Smooth muscle cell (in vitro differentiated cells): ENCODE data around the gene DLGAP1. TPM values are rescaled to one million over a fixed set of nuclear protein-coding genes. Genes with fewer than 3 reads are reported as not detected.
"Not testable (repeated sequence)": the region's sequence is repeated elsewhere in the genome, so short reads cannot be mapped to it uniquely, and the experiment has no call there.

Source experiments
- DNase-seq: peaks from one replicate; lab custom pipeline; 2025; ENCODE audit not compliant: unreplicated experiment; lab: John Stamatoyannopoulos, UW
- H2AFZ ChIP-seq: fragments of 200-600 bp; sonication (generic); 2 replicates; pipeline ENCODE4 v1.6.0; 2016; ENCODE audit warnings: antibody characterized with exemption, low read depth, mild to moderate bottlenecking
- H3F3A ChIP-seq: fragments of 200-600 bp; sonication (generic); 2 replicates; pipeline ENCODE4 v1.6.0; 2017; ENCODE audit warnings: antibody characterized with exemption, low read depth
- H3K27ac ChIP-seq: fragments of 200-600 bp; sonication (generic); 2 replicates; pipeline ENCODE4 v1.5.1; 2016; ENCODE audit warnings: low read depth, mild to moderate bottlenecking
- H3K27me3 ChIP-seq: fragments of 200-600 bp; sonication (generic); 2 replicates; pipeline ENCODE4 v1.6.1; 2016; ENCODE audit warnings: low read depth, mild to moderate bottlenecking
- H3K36me3 ChIP-seq: fragments of 200-600 bp; sonication (generic); 2 replicates; pipeline ENCODE4 v1.5.1; 2016; ENCODE audit warnings: low read depth
- H3K4me1 ChIP-seq: fragments of 200-600 bp; sonication (generic); 2 replicates; pipeline ENCODE4 v1.5.1; 2016; ENCODE audit warnings: low read depth
- H3K4me2 ChIP-seq: fragments of 200-600 bp; sonication (generic); 2 replicates; pipeline ENCODE4 v1.6.0; 2016; ENCODE audit warnings: mild to moderate bottlenecking
- H3K4me3 ChIP-seq: fragments of 200-600 bp; sonication (generic); 2 replicates; pipeline ENCODE4 v1.5.1; 2016; ENCODE audit warnings: mild to moderate bottlenecking
- H3K79me2 ChIP-seq: fragments of 200-600 bp; sonication (generic); 2 replicates; pipeline ENCODE4 v1.6.0; 2016; ENCODE audit warnings: low read depth, mild to moderate bottlenecking
- H3K9ac ChIP-seq: fragments of 200-600 bp; sonication (generic); 2 replicates; pipeline ENCODE4 v1.6.0; 2016; ENCODE audit warnings: low read depth
- H3K9me3 ChIP-seq: fragments of 200-600 bp; sonication (generic); replicated peaks from 2 replicates; pipeline ENCODE4 v1.5.1; 2016; ENCODE audit warnings: low read depth
- H4K20me1 ChIP-seq: fragments of 200-600 bp; sonication (generic); 2 replicates; pipeline ENCODE4 v1.6.0; 2016; ENCODE audit warnings: low read depth
- WGBS: methylation state at CpG from one replicate; pipeline ENCODE4 v1.1.7; 2016; ENCODE audit warnings: low lambda C conversion rate; 5-methylcytosine and 5-hydroxymethylcytosine counted together
- polyA plus RNA-seq: library from polyadenylated mRNA; unstranded; fragments of >200 nt; fragmentation: Nextera tagmentation; extraction: Ambion mirVana; gene quantifications from 2 replicates; pipeline ENCODE4 v1.2.1, GENCODE V29; 2016
- total RNA-seq: library from RNA; depleted of rRNA; stranded (reverse); fragments of >200 nt; gene quantifications from 2 replicates; pipeline ENCODE4 v1.2.3, GENCODE V29; 2014
- TF ChIP-seq, protein P1 (sequence below): fragments of 200-600 bp; sonication (generic); IDR thresholded peaks from 2 replicates; pipeline ENCODE4 v1.5.1; 2017; ENCODE audit warnings: borderline replicate concordance, mild to moderate bottlenecking, antibody characterized with exemption; ENCODE audit not compliant: insufficient read depth, poor library complexity, severe bottlenecking

The DLGAP1 gene
- total and polyA plus RNA-seq, 2 experiments from 2014 or later = 2.6 to 11.3 TPM

DNA sequence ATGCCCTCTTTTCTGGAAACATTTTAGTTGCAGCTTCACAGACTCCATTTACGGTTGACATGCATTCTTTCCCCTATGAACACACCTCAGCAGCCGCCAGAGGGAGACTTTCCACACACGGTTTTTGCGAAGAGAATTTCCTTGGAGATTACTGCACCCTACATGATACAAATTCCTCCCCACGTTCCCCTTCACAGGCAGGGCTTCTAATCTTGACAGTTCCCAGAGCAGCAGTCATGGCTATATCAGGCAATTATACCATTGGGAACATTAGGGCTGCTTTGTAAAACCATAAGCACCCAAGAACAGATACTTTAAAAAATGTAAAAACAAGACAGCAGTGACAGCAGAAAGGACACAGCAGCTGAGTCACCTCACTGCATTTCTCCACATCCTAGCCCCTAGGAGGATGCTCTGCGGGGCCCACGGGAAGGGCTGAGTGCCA lies 751.4 kb downstream of the DLGAP1 start:
- Histone ChIP-seq H3K4me2 (peak overlapping the region; percentile 34), H3K27me3 (no peaks in the 10 kb centered on the region), H4K20me1 (no peaks in the 10 kb centered on the region), H3K27ac (peak overlapping the region; percentile 69), H3K4me3 (no peak overlapping the region), H3K9ac (no peak overlapping the region), H3K4me1 (peaks cover 16% of the 10 kb centered on the region), H3K36me3 (no peaks in the 10 kb centered on the region), H2AFZ (peak overlapping the region; percentile 59), H3F3A (peaks cover 14% of the 10 kb centered on the region), H3K79me2 (no peaks in the 10 kb centered on the region), H3K9me3 (no peaks in the 10 kb centered on the region)
- DNase-seq = peak; percentile 38
- TF ChIP-seq, protein P1, sequence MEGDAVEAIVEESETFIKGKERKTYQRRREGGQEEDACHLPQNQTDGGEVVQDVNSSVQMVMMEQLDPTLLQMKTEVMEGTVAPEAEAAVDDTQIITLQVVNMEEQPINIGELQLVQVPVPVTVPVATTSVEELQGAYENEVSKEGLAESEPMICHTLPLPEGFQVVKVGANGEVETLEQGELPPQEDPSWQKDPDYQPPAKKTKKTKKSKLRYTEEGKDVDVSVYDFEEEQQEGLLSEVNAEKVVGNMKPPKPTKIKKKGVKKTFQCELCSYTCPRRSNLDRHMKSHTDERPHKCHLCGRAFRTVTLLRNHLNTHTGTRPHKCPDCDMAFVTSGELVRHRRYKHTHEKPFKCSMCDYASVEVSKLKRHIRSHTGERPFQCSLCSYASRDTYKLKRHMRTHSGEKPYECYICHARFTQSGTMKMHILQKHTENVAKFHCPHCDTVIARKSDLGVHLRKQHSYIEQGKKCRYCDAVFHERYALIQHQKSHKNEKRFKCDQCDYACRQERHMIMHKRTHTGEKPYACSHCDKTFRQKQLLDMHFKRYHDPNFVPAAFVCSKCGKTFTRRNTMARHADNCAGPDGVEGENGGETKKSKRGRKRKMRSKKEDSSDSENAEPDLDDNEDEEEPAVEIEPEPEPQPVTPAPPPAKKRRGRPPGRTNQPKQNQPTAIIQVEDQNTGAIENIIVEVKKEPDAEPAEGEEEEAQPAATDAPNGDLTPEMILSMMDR = peak; percentile 70
- 3% methylated on average over 7 of the region's 7 CpGs for WGBS

DNA sequence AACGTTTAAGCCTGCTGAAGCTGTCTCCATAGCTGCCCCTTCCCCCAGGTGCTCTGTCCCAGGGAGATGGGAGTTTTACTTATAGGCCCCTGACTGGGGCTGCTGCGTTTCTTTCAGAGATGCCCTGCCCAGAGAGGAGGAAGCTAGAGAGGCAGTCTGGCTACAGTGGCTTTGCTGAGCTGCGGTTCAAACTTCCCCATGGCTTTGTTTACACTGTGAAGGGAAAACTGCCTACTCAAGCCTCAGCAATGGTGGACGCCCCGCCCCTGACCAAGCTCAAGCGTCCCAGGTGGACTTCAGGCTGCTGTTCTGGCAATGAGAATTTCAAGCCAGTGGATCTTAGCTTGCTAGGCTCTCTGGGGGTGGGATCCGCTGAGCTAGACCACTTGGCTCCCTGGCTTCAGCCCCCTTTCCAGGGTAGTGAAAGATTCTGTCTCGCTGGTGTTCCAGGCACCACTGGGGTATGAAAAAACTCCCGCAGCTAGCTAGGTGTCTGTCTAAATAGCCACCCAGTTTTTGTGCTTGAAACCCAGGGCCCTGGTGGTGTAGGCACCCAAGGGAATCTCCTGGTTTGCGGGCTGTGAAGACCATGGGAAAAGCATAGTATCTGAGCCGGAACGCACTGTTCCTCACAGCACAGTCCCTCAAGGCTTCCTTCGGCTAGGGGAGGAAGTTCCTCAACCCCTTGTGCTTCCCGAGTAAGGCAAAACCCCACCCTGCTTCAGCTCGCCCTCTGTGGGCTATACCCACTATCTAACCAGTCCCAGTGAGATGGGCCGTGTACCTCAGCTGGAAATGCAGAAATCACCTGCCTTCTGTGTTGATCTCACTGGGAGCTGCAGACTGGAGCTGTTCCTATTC lies 755.2 kb downstream of the DLGAP1 start:
- H3K4me3 ChIP-seq, H3K9ac ChIP-seq, H3K27ac ChIP-seq, H4K20me1 ChIP-seq, H3K36me3 ChIP-seq, H3K79me2 ChIP-seq, DNase-seq, H3K9me3 ChIP-seq, H3K27me3 ChIP-seq, H2AFZ ChIP-seq, H3K4me2 ChIP-seq: not testable (repeated sequence)
- peaks cover 11% of the 10 kb centered on the region for H3F3A ChIP-seq
- WGBS = 80% methylated on average over 16 of the region's 16 CpGs
- peaks cover 14% of the 10 kb centered on the region for H3K4me1 ChIP-seq

DNA sequence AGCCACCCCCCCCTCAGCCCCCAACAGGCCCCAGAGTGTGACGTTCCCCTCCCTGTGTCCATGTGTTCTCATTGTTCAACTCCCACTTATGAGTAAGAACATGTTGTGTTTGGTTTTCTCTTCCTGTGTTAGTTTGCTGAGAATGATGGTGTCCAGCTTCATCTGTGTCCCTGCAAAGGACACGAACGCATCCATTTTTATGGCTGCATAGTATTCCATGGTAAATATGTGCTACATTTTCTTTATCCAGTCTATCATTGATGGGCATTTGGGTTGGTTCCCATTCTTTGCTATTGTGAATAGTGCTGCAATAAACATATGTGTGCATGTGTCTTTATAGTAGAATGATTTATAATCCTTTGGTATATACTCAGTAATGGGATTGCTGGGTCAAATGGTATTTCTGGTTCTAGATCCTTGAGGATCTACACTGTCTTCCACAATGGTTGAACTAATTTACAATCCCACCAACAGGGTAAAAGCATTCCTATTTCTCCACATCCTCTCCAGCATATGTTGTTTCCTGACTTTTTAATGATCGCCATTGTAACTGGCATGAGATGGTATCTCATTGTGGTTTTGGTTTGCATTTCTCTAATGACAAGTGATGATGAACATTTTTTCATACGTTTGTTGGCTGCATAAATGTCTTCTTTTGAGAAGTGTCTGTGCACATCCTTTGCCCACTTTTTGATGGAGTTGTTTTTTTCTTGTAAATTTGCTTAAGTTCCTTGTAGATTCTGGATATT lies 760.9 kb downstream of the DLGAP1 start:
- WGBS = 88% methylated on average over 5 of the region's 5 CpGs
- H2AFZ ChIP-seq, H3K9ac ChIP-seq, H3K4me2 ChIP-seq, H3K27me3 ChIP-seq, H3K36me3 ChIP-seq, H3K4me1 ChIP-seq, DNase-seq, H3K4me3 ChIP-seq, H3K9me3 ChIP-seq, H3K27ac ChIP-seq, H3F3A ChIP-seq, H3K79me2 ChIP-seq, H4K20me1 ChIP-seq: not testable (repeated sequence)

DNA sequence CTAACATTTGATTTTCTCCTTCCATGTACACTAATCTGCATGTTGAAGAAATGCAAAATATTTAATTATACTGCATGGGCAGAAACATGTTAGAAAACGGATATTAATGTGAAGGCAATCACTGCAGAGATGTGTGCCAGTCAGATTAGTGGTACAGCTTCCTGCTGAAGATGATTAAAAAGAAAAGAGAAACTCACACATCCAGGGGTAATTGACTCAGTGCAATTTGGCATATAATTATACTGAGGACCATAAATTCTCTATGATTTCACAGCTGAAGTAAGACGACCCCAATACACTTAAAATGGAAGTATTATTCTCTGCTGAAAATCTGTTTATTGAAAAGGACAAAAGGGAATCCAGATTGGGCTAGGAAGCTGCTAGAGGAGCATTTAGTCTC lies 761.7 kb downstream of the DLGAP1 start:
- H3K4me1 ChIP-seq = peaks cover 10% of the 10 kb centered on the region
- H2AFZ ChIP-seq = no peak overlapping the region
- H3K9me3 ChIP-seq = no peaks in the 10 kb centered on the region
- WGBS = 91% methylated on average over 2 of the region's 2 CpGs
- no peak overlapping the region for H3K4me2 ChIP-seq
- H4K20me1 ChIP-seq = no peaks in the 10 kb centered on the region
- H3K27me3 ChIP-seq = no peaks in the 10 kb centered on the region
- no peak overlapping the region for H3K27ac ChIP-seq
- DNase-seq = no peak
- H3K36me3 ChIP-seq = no peaks in the 10 kb centered on the region
- H3K79me2 ChIP-seq = no peaks in the 10 kb centered on the region
- H3K4me3 ChIP-seq = no peak overlapping the region
- H3F3A ChIP-seq = peaks cover 3% of the 10 kb centered on the region
- TF ChIP-seq, protein P1 = no peak
- H3K9ac ChIP-seq = no peak overlapping the region
